ENCODE measurements around the gene HRH3. TPM values are rescaled to one million over a fixed set of nuclear protein-coding genes. Genes with fewer than 3 reads are reported as not detected.
A peak's percentile ranks its signal among the peaks of the same experiment; 100 is the strongest.

Gene HRH3
- total RNA-seq, 2 donors from 2014 or later, result 0.44 TPM; not detected in 1

GRCh38 chr20:62222266-62222850 is 2.3 kb upstream of the HRH3 start:
- no peak overlapping the region for H3K9ac ChIP-seq (ENCODE audit: extremely low read depth, low read length, poor library complexity, severe bottlenecking)

DNA sequence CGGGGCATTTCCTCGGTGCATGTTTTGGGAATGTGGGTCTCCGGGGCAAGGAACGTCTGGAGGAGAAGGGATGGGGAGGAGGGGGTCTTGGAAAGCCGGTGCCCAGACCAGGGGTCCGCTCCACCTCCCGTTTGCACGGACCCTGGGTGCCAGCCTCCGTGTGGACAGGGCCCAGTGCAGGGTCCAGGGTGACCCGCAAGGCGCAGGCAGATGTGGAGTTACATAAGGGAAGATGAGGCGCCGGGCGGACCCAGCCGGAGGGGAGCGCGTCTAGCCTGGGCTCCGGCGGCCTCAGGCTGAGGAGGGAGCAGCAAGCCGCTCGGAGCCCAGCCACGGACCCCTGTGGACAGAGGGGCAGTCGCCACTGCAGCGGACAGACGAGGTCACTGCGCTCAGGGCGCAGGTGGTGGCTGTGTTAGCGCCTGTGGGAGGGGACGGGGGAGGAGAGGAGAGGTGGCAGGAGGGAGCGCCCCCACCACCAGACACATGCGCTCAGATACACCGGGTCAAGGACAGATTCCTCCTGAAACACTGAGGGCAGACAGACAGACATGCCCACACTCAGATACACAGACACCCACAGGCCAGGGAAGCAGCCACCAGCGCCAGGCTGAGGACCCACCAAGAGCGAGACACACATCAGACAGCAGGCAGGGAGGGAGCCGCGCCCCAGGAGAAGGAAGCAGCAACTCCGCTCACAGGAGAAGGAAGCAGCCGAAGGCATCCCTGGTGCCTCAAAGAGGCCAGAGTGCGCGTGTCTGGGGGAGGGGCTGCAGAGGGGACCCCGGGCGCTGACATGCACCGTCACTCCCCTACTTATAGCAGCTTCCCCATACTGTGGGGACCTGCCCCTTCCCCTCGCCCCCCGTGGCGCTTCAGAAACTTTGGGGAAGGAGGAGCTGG is 839 bp upstream of the HRH3 start:
- Histone ChIP-seq H3K4me3 (ENCODE audit: low read length) (no peak overlapping the region), H3K27me3 (ENCODE audit: control insufficient read depth, insufficient read depth, low read length, poor library complexity, severe bottlenecking) (peaks cover 87% of the 10 kb centered on the region), H3K9me3 (ENCODE audit: control insufficient read depth, low read length) (no peaks in the 10 kb centered on the region), H3K4me1 (ENCODE audit: control insufficient read depth, insufficient read depth, low read length) (peaks cover 4% of the 10 kb centered on the region), H3K36me3 (ENCODE audit: control insufficient read depth, insufficient read depth, low read length) (no peaks in the 10 kb centered on the region), H3K27ac (ENCODE audit: low read depth, low read length) (no peak overlapping the region), H3K9ac (ENCODE audit: extremely low read depth, low read length, poor library complexity, severe bottlenecking) (no peak overlapping the region)
- TF ChIP-seq, protein P1, sequence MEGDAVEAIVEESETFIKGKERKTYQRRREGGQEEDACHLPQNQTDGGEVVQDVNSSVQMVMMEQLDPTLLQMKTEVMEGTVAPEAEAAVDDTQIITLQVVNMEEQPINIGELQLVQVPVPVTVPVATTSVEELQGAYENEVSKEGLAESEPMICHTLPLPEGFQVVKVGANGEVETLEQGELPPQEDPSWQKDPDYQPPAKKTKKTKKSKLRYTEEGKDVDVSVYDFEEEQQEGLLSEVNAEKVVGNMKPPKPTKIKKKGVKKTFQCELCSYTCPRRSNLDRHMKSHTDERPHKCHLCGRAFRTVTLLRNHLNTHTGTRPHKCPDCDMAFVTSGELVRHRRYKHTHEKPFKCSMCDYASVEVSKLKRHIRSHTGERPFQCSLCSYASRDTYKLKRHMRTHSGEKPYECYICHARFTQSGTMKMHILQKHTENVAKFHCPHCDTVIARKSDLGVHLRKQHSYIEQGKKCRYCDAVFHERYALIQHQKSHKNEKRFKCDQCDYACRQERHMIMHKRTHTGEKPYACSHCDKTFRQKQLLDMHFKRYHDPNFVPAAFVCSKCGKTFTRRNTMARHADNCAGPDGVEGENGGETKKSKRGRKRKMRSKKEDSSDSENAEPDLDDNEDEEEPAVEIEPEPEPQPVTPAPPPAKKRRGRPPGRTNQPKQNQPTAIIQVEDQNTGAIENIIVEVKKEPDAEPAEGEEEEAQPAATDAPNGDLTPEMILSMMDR (conservative IDR thresholded peaks at IDR 0.05), result no peak
- 5 to 8% methylated on average over 24 to 45 of the region's 46 CpGs for WGBS, 2 experiments (ENCODE audit: insufficient coverage in 1 of 2, insufficient read length in 1 of 2)
- no peaks in the 10 kb centered on the region for H3K9me3 Mint-ChIP-seq
- H3K4me1 Mint-ChIP-seq, result peaks cover 3% of the 10 kb centered on the region
- H3K27ac Mint-ChIP-seq, result no peak overlapping the region
- peak; percentile 72 for DNase-seq
- no peaks in the 10 kb centered on the region for H3K36me3 Mint-ChIP-seq (ENCODE audit: low read depth)
- H3K27me3 Mint-ChIP-seq (ENCODE audit: insufficient read depth), result peaks cover 78% of the 10 kb centered on the region
- H3K4me3 Mint-ChIP-seq, result peak overlapping the region; percentile 30

More at GRCh38 chr20:62222266-62222850, 2.3 kb upstream of the HRH3 start:
- H3K27ac Mint-ChIP-seq, result no peak overlapping the region
- no peaks in the 10 kb centered on the region for H3K36me3 Mint-ChIP-seq (ENCODE audit: low read depth)
- H3K4me1 Mint-ChIP-seq, result peaks cover 3% of the 10 kb centered on the region
- WGBS, 2 experiments (ENCODE audit: insufficient coverage in 1 of 2, insufficient read length in 1 of 2), result 84 to 87% methylated on average over 15 to 18 of the region's 18 CpGs
- Histone ChIP-seq H3K27me3 (ENCODE audit: control insufficient read depth, insufficient read depth, low read length, poor library complexity, severe bottlenecking) (peaks cover 86% of the 10 kb centered on the region), H3K4me1 (ENCODE audit: control insufficient read depth, insufficient read depth, low read length) (peaks cover 4% of the 10 kb centered on the region), H3K9me3 (ENCODE audit: control insufficient read depth, low read length) (no peaks in the 10 kb centered on the region), H3K36me3 (ENCODE audit: control insufficient read depth, insufficient read depth, low read length) (no peaks in the 10 kb centered on the region), H3K4me3 (ENCODE audit: low read length) (no peak overlapping the region), H3K27ac (ENCODE audit: low read depth, low read length) (no peak overlapping the region)
- no peak for DNase-seq
- H3K4me3 Mint-ChIP-seq, result no peak overlapping the region
- peaks cover 74% of the 10 kb centered on the region for H3K27me3 Mint-ChIP-seq (ENCODE audit: insufficient read depth)
- TF ChIP-seq, protein P1 (conservative IDR thresholded peaks at IDR 0.05), result no peak
- H3K9me3 Mint-ChIP-seq, result no peaks in the 10 kb centered on the region

DNA sequence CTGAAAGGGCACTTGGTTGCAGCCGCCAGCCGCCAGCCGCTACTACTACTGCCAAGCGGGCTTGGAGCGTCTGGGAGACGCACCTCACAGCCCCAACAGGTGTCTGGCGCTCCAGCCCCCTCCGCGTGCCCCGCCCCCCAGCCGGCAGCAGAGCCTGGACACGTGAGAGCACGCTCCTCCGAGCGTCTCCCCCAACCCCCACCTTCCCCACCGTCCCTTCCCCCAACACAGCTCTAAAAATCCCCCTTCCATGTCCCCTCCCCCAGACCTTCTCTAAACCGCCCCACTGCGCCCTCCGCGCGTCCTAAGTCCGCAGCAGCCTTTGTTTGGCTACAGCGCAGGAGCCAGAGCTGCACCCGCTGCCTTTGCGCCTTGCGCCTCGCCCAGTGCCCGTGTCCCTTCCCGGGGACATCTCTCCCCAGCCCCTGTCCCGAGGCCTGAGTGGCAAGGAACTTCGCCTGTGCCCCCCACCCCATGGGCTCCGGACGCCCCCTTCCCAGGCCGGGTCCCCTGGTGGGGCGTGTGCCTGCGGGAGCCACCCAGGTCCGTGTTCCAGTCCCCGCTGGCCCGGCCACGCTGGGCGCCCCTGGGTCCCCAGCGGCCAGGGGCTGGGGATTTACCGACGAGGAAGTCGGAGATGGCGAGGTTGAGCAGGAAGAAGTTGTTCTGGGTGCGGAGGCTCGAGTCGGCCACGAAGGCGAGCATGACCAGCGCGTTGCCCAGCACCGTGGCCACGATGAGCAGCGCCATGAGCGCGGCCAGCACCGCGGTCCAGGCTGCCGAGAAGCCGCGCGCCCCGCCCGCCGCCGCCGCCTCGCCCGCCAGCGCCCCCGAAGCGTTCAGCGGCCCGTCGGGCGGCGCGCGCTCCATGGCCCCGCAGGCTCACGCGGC is 732 bp downstream of the HRH3 start:
- TF ChIP-seq, protein P1 (conservative IDR thresholded peaks at IDR 0.05), result no peak
- Histone ChIP-seq H3K27ac (ENCODE audit: low read depth, low read length) (no peak overlapping the region), H3K27me3 (ENCODE audit: control insufficient read depth, insufficient read depth, low read length, poor library complexity, severe bottlenecking) (peaks cover 86% of the 10 kb centered on the region), H3K9ac (ENCODE audit: extremely low read depth, low read length, poor library complexity, severe bottlenecking) (no peak overlapping the region), H3K4me3 (ENCODE audit: low read length) (no peak overlapping the region), H3K4me1 (ENCODE audit: control insufficient read depth, insufficient read depth, low read length) (peaks cover 4% of the 10 kb centered on the region), H3K36me3 (ENCODE audit: control insufficient read depth, insufficient read depth, low read length) (no peaks in the 10 kb centered on the region), H3K9me3 (ENCODE audit: control insufficient read depth, low read length) (no peaks in the 10 kb centered on the region)
- peak overlapping the region; percentile 37 for H3K4me3 Mint-ChIP-seq
- H3K27me3 Mint-ChIP-seq (ENCODE audit: insufficient read depth), result peaks cover 70% of the 10 kb centered on the region
- H3K27ac Mint-ChIP-seq, result no peak overlapping the region
- DNase-seq, result peak; percentile 69
- no peaks in the 10 kb centered on the region for H3K9me3 Mint-ChIP-seq
- H3K4me1 Mint-ChIP-seq, result peaks cover 3% of the 10 kb centered on the region
- H3K36me3 Mint-ChIP-seq (ENCODE audit: low read depth), result no peaks in the 10 kb centered on the region
- 3% methylated on average over 10 to 84 of the region's 84 CpGs for WGBS, 2 experiments (ENCODE audit: insufficient coverage in 1 of 2, insufficient read length in 1 of 2)
